ENCODE measurements around the gene PIGN. TPM values are rescaled to one million over a fixed set of nuclear protein-coding genes. Genes with fewer than 3 reads are reported as not detected.

PIGN gene
- total RNA-seq, 2 donors from 2014 or later, result 38.2 to 48.8 TPM

GRCh38 chr18:62199629-62200028, 12.8 kb upstream of the PIGN start:
- no peaks in the 10 kb centered on the region for H3K27me3 Mint-ChIP-seq (ENCODE audit: insufficient read depth)
- TF ChIP-seq CTCF (conservative IDR thresholded peaks at IDR 0.05), result no peak

GRCh38 chr18:62198259-62198658, 11.4 kb upstream of the PIGN start:
- H3K4me3 Mint-ChIP-seq, result no peak overlapping the region
- no peak overlapping the region for H3K27ac ChIP-seq (ENCODE audit: low read depth, low read length)
- peak overlapping the region; percentile 3 for H3K27ac Mint-ChIP-seq
- H3K4me1 ChIP-seq (ENCODE audit: control insufficient read depth, insufficient read depth, low read length), result peaks cover 6% of the 10 kb centered on the region
- H3K9ac ChIP-seq (ENCODE audit: extremely low read depth, low read length, poor library complexity, severe bottlenecking), result no peak overlapping the region
- no peaks in the 10 kb centered on the region for H3K9me3 ChIP-seq (ENCODE audit: control insufficient read depth, low read length)
- H3K4me1 Mint-ChIP-seq, result peaks cover 11% of the 10 kb centered on the region
- peaks cover 3% of the 10 kb centered on the region for H3K36me3 Mint-ChIP-seq (ENCODE audit: low read depth)
- TF ChIP-seq CTCF (conservative IDR thresholded peaks at IDR 0.05), result no peak
- H3K4me3 ChIP-seq (ENCODE audit: low read length), result peak overlapping the region; percentile 25
- no peaks in the 10 kb centered on the region for H3K27me3 ChIP-seq (ENCODE audit: control insufficient read depth, insufficient read depth, low read length, poor library complexity, severe bottlenecking)
- H3K36me3 ChIP-seq (ENCODE audit: control insufficient read depth, insufficient read depth, low read length), result no peaks in the 10 kb centered on the region
- 83 to 100% methylated on average over 1 to 2 of the region's 2 CpGs for WGBS, 2 experiments (ENCODE audit: insufficient coverage in 1 of 2, insufficient read length in 1 of 2)
- H3K9me3 Mint-ChIP-seq, result no peaks in the 10 kb centered on the region
- no peaks in the 10 kb centered on the region for H3K27me3 Mint-ChIP-seq (ENCODE audit: insufficient read depth)
- no peak for DNase-seq

More at GRCh38 chr18:62199629-62200028, 12.8 kb upstream of the PIGN start:
- DNase-seq, result no peak
- H3K4me1 ChIP-seq (ENCODE audit: control insufficient read depth, insufficient read depth, low read length), result peaks cover 6% of the 10 kb centered on the region
- 89 to 95% methylated on average over 1 to 2 of the region's 2 CpGs for WGBS, 2 experiments (ENCODE audit: insufficient coverage in 1 of 2, insufficient read length in 1 of 2)
- Mint-ChIP-seq H3K9me3 (no peaks in the 10 kb centered on the region), H3K36me3 (ENCODE audit: low read depth) (peaks cover 3% of the 10 kb centered on the region), H3K4me1 (peaks cover 11% of the 10 kb centered on the region), H3K27ac (no peak overlapping the region), H3K4me3 (no peak overlapping the region)
- H3K36me3 ChIP-seq (ENCODE audit: control insufficient read depth, insufficient read depth, low read length), result no peaks in the 10 kb centered on the region
- H3K9me3 ChIP-seq (ENCODE audit: control insufficient read depth, low read length), result no peaks in the 10 kb centered on the region
- H3K9ac ChIP-seq (ENCODE audit: extremely low read depth, low read length, poor library complexity, severe bottlenecking), result no peak overlapping the region
- no peaks in the 10 kb centered on the region for H3K27me3 ChIP-seq (ENCODE audit: control insufficient read depth, insufficient read depth, low read length, poor library complexity, severe bottlenecking)
- H3K27ac ChIP-seq (ENCODE audit: low read depth, low read length), result no peak overlapping the region
- H3K4me3 ChIP-seq (ENCODE audit: low read length), result no peak overlapping the region

- H3K4me1 Mint-ChIP-seq, result peaks cover 11% of the 10 kb centered on the region
- no peak overlapping the region for H3K4me3 Mint-ChIP-seq
- Histone ChIP-seq H3K27me3 (ENCODE audit: control insufficient read depth, insufficient read depth, low read length, poor library complexity, severe bottlenecking) (no peaks in the 10 kb centered on the region), H3K4me3 (ENCODE audit: low read length) (no peak overlapping the region), H3K27ac (ENCODE audit: low read depth, low read length) (no peak overlapping the region), H3K36me3 (ENCODE audit: control insufficient read depth, insufficient read depth, low read length) (no peaks in the 10 kb centered on the region), H3K4me1 (ENCODE audit: control insufficient read depth, insufficient read depth, low read length) (peaks cover 6% of the 10 kb centered on the region), H3K9me3 (ENCODE audit: control insufficient read depth, low read length) (no peaks in the 10 kb centered on the region), H3K9ac (ENCODE audit: extremely low read depth, low read length, poor library complexity, severe bottlenecking) (no peak overlapping the region)
- peaks cover under 1% of the 10 kb centered on the region for H3K9me3 Mint-ChIP-seq
- TF ChIP-seq CTCF (conservative IDR thresholded peaks at IDR 0.05), result no peak
- H3K27ac Mint-ChIP-seq, result no peak overlapping the region
- peaks cover 10% of the 10 kb centered on the region for H3K36me3 Mint-ChIP-seq (ENCODE audit: low read depth)
- H3K27me3 Mint-ChIP-seq (ENCODE audit: insufficient read depth), result no peaks in the 10 kb centered on the region
- no peak for DNase-seq
Observed at GRCh38 chr18:62196980-62197379, 10.1 kb upstream of the PIGN start.

All from endodermal cell (in vitro differentiated cells).